A673 (cell line): ENCODE results near the gene GBE1.

Experiments
- EZH2 ChIP-seq: fragments of 200-600 bp; sonication (generic); IDR thresholded peaks from 2 replicates; pipeline ENCODE4 v1.6.1; 2017; ENCODE audit warnings: borderline replicate concordance, low read depth, mild to moderate bottlenecking, mixed read lengths, antibody characterized with exemption, low read length; ENCODE audit not compliant: poor library complexity, severe bottlenecking
- TF ChIP-seq, protein P1 (sequence below): fragments of 300-800, 200-600 bp; sonication (generic); conservative IDR thresholded peaks from 2 replicates; pipeline ENCODE4 v1.5.1; 2017; ENCODE audit warnings: low read depth, mild to moderate bottlenecking, antibody characterized with exemption, low read length, moderate library complexity, mixed read lengths

DNA sequence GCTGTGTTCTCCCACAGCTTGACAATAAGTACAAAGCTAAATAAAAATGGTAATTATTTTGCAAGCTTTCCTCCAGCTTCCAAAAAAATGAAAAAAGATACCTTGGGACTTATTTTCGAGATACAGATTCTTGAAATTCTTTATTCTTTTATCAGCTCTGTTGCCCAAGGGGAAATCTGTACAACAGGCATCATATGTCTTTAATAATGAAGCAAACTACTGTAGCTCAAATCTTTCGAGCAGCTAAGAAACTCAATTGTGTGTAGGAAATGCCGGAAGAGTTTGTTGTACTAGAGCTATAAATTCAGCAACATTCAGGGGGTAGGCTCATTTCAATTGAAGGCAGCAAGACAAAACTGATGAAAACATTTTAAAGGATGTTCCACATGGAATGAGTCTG is 297.7 kb downstream of the GBE1 start:
- TF ChIP-seq, protein P1, sequence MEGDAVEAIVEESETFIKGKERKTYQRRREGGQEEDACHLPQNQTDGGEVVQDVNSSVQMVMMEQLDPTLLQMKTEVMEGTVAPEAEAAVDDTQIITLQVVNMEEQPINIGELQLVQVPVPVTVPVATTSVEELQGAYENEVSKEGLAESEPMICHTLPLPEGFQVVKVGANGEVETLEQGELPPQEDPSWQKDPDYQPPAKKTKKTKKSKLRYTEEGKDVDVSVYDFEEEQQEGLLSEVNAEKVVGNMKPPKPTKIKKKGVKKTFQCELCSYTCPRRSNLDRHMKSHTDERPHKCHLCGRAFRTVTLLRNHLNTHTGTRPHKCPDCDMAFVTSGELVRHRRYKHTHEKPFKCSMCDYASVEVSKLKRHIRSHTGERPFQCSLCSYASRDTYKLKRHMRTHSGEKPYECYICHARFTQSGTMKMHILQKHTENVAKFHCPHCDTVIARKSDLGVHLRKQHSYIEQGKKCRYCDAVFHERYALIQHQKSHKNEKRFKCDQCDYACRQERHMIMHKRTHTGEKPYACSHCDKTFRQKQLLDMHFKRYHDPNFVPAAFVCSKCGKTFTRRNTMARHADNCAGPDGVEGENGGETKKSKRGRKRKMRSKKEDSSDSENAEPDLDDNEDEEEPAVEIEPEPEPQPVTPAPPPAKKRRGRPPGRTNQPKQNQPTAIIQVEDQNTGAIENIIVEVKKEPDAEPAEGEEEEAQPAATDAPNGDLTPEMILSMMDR, result no peak
- no peak for TF ChIP-seq EZH2
